Measurements from ENCODE around the gene FOXO3B.
"Not testable (repeated sequence)": the region's sequence is repeated elsewhere in the genome, so short reads cannot be mapped to it uniquely, and the experiment has no call there.

The FOXO3B gene

DNA sequence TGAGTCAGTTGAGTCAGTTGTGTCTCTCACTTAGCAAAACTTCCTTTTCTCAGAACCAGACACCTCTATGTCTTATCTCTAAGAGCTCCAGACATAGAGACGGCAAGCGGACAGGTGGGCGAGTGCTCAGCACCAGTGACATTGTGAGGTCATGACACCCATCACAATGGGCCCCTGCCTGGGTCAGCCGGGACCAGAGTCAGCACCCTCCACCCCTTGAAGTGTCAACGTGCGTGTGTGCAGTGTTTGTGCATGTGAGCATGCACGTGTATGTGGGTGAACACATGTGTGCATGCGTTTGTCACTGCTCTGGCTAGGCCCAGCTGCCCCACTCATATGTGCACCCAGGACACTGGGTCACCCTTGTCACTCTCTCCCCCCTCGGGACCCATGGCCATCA, 37.8 kb downstream of the FOXO3B start, which contains the start of gene TBC1D28:
Gene TBC1D28, minus strand, starts transcription at position 101 of the 400 bp plus-strand sequence. CDS start 3,039 bp downstream, outside the sequence.
- not testable (repeated sequence) for H3K9me3 ChIP-seq (ENCODE audit: control insufficient read depth, low read length); H3K27ac ChIP-seq; H3K4me3 ChIP-seq (ENCODE audit: low read depth, low read length); H3K27me3 ChIP-seq (ENCODE audit: control insufficient read depth, insufficient read depth, low read length); H3K9ac ChIP-seq; H3K4me2 ChIP-seq (ENCODE audit: low read length); H3K79me2 ChIP-seq; H3K4me1 ChIP-seq; H2AFZ ChIP-seq; H3K36me3 ChIP-seq (ENCODE audit: control insufficient read depth, insufficient read depth, low read length)

DNA sequence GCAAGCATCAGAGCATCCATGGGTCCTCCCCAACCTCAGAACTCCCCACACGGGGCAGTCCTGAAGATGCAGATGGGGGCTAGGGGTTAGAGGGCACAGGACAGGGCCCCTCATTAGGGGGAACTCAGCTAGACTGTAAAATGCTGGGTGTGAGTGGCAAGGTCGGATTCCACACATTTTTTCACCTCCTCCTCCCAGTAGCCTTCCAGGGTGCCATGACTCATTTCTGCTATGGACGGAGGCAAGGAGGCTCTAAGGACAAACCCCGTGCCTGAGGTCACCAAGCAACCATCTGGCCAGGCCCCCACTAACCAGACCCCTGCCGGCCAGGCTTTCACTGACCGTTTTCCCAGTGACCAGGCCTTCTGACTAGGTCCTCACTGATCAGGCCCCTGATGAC, 39.0 kb downstream of the FOXO3B start:
- H3K79me2 ChIP-seq; H3K36me3 ChIP-seq (ENCODE audit: control insufficient read depth, insufficient read depth, low read length); H3K4me2 ChIP-seq (ENCODE audit: low read length); H3K9me3 ChIP-seq (ENCODE audit: control insufficient read depth, low read length); H2AFZ ChIP-seq; H3K27ac ChIP-seq; H3K4me1 ChIP-seq; H3K9ac ChIP-seq; H3K4me3 ChIP-seq (ENCODE audit: low read depth, low read length); H3K27me3 ChIP-seq (ENCODE audit: control insufficient read depth, insufficient read depth, low read length): not testable (repeated sequence)

DNA sequence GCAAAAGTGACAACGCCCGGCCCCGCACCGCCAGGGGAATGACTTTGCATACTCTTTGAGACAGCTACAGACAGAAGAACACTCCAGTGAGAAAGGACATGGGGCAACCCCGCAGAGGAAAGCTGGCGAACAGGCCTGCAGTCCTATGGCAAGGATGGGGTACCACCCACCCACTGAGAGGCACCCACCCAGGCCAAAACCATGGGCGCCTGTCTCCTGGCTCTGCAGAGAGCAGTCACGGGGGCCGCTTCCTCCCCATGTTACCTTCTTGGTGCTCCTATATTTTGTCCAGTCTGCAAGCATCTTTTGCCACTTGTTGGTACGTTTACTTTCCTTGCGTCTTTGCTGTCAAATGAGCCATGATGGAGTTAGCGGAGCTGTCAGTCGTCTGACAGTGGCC, 43.8 kb downstream of the FOXO3B start:
- H3K4me2 ChIP-seq (ENCODE audit: low read length); H3K36me3 ChIP-seq (ENCODE audit: control insufficient read depth, insufficient read depth, low read length); H3K9me3 ChIP-seq (ENCODE audit: control insufficient read depth, low read length); H3K79me2 ChIP-seq; H3K27ac ChIP-seq; H2AFZ ChIP-seq; H3K27me3 ChIP-seq (ENCODE audit: control insufficient read depth, insufficient read depth, low read length); H3K4me3 ChIP-seq (ENCODE audit: low read depth, low read length); H3K9ac ChIP-seq; H3K4me1 ChIP-seq: not testable (repeated sequence)

DNA sequence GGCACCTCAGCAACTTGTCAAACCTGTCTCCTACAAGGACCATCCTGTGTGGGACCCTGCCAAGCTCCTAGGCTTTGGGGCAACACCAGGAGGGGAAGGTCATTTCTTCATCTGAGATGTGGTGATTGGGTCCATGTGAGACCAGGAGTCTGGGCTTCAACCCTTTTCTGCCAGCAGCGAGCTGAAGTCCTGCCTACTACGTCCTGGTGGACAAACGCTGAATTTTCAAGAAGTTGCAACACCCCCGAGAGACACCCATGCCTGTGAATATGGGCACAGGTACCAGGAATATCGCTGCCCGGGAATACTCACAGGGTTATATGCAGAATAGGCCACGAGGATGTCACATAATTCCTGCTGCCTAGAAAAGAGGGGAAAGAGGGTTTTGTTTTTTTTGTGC, 45.9 kb downstream of the FOXO3B start:
- H3K4me2 ChIP-seq (ENCODE audit: low read length); H2AFZ ChIP-seq; H3K9me3 ChIP-seq (ENCODE audit: control insufficient read depth, low read length); H3K27ac ChIP-seq; H3K27me3 ChIP-seq (ENCODE audit: control insufficient read depth, insufficient read depth, low read length); H3K4me3 ChIP-seq (ENCODE audit: low read depth, low read length); H3K4me1 ChIP-seq; H3K79me2 ChIP-seq; H3K9ac ChIP-seq; H3K36me3 ChIP-seq (ENCODE audit: control insufficient read depth, insufficient read depth, low read length): not testable (repeated sequence)

DNA sequence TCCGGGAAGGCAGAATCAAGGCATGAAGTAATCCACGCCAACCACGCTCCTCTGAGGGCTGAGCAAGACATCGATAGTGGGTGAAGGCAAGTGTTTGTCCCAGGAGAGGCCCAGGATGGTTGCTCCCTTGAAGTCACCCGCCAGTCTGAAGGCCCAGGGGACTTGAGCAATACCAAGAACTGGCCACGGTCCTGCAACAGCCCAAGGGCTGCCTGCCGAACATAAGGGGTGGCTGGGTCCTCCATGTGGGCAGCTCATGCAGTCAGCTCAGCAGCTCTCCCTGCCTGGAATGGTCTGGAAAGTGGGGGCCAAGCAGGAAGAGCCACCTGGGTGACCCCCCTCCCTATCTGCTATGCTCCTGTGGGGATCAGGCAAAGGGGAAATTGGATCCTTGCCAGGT, 46.3 kb downstream of the FOXO3B start:
- H3K27me3 ChIP-seq (ENCODE audit: control insufficient read depth, insufficient read depth, low read length); H3K79me2 ChIP-seq: not testable (repeated sequence)

DNA sequence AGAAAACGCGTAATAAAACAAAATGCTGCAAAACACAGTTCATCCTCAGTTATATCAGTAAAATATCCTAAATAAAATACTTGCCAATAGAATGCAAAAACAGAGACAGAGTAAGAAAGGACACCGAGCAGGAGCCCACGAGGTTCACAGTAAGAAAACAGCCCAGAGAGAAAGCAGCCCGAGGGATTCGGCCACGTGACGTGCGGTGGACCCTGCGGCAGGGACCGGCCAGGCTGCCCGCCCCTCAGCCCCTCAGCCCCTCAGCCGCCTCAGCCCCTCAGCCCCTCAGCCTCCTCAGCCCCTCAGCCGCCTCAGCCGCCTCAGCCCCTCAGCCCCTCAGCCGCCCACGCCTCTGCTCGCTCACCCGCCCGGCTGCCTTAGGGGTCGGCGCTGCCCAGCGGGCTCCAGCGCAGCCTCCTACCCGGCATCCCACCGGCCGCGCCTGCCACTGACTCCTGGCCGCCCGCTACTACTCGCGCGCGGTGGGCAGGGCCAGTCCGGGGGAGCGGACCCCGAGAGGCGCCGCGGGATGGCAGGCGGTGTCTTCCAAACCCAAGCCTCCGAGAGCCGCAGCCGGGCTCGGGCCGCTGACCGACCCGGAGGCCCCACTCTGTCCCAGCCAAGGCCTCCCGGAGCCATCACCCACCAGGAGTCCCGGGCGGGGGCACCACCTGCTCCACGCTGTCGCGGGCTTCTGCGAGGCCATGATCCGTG, 47.4 kb downstream of the FOXO3B start:
- H3K4me2 ChIP-seq (ENCODE audit: low read length); H3K4me1 ChIP-seq; H3K9me3 ChIP-seq (ENCODE audit: control insufficient read depth, low read length); H3K79me2 ChIP-seq; H3K4me3 ChIP-seq (ENCODE audit: low read depth, low read length); H3K27me3 ChIP-seq (ENCODE audit: control insufficient read depth, insufficient read depth, low read length); H3K9ac ChIP-seq; H3K27ac ChIP-seq; H3K36me3 ChIP-seq (ENCODE audit: control insufficient read depth, insufficient read depth, low read length); H2AFZ ChIP-seq: not testable (repeated sequence)

More for the DNA sequence above, 46.3 kb downstream of the FOXO3B start:
- H3K4me1 ChIP-seq; H3K27ac ChIP-seq; H3K9ac ChIP-seq; H3K36me3 ChIP-seq (ENCODE audit: control insufficient read depth, insufficient read depth, low read length); H2AFZ ChIP-seq; H3K9me3 ChIP-seq (ENCODE audit: control insufficient read depth, low read length); H3K4me3 ChIP-seq (ENCODE audit: low read depth, low read length); H3K4me2 ChIP-seq (ENCODE audit: low read length): not testable (repeated sequence)
